ENCODE results near the gene DYRK1A. TPM values are rescaled to one million over a fixed set of nuclear protein-coding genes. Genes with fewer than 3 reads are reported as not detected.

The DYRK1A gene
- total RNA-seq, 1 donor from 2014 or later: 34.4 TPM

GRCh38 chr21:37462087-37462861 is 95.7 kb downstream of the DYRK1A start:
- no peak for TF ChIP-seq CTCF (IDR thresholded peaks at IDR 0.05)
- Histone ChIP-seq H3K27ac (peak overlapping the region in 1 of 2 donors; percentile 34), H3K27me3 (no peaks in the 10 kb centered on the region), H3K4me3 (peak overlapping the region in 1 of 2 donors; percentile 19), H3K9me3 (no peaks in the 10 kb centered on the region), H3K36me3 (no peaks in the 10 kb centered on the region), H3K4me1 (peaks cover 9 to 62% of the 10 kb centered on the region in 2 donors)
- no peak for DNase-seq (ENCODE audit: low spot score in 2 of 2)
- intact Hi-C loops (cut with DNase I): loop anchor here (5.0 to 10.0 kb wide), 2 partner anchors 103 to 195 kb away; no protein-coding TSS in a partner anchor

- intact Hi-C loops (cut with DNase I): loop anchor here (5.0 to 10.0 kb wide), 2 partner anchors 102 to 194 kb away; no protein-coding TSS in a partner anchor
- peak overlapping the region in 1 of 2 donors; percentile 20 for H3K4me3 ChIP-seq
Observed at GRCh38 chr21:37463083-37463801, 96.7 kb downstream of the DYRK1A start.

GRCh38 chr21:37467082-37467481 is 100.5 kb downstream of the DYRK1A start:
- H3K27ac ChIP-seq: no peak overlapping the region
- DNase-seq (ENCODE audit: low spot score in 2 of 2): no peak
- H3K27me3 ChIP-seq: no peaks in the 10 kb centered on the region
- H3K9me3 ChIP-seq: no peaks in the 10 kb centered on the region
- no peak overlapping the region for H3K4me3 ChIP-seq
- intact Hi-C loops (cut with DNase I): loop anchor here (10.0 kb wide), 1 partner anchor 98 kb away; no protein-coding TSS in a partner anchor
- H3K36me3 ChIP-seq: no peaks in the 10 kb centered on the region
- peaks cover under 1 to 30% of the 10 kb centered on the region in 2 donors for H3K4me1 ChIP-seq
- no peak for TF ChIP-seq CTCF (IDR thresholded peaks at IDR 0.05)

More at GRCh38 chr21:37463083-37463801, 96.7 kb downstream of the DYRK1A start:
- Histone ChIP-seq H3K36me3 (no peaks in the 10 kb centered on the region), H3K9me3 (no peaks in the 10 kb centered on the region), H3K27ac (peak overlapping the region in 1 of 2 donors; percentile 39), H3K27me3 (no peaks in the 10 kb centered on the region), H3K4me1 (peaks cover 9 to 62% of the 10 kb centered on the region in 2 donors)
- no peak for DNase-seq (ENCODE audit: low spot score in 2 of 2)
- TF ChIP-seq CTCF (IDR thresholded peaks at IDR 0.05): peak; percentile 31 to 48 (median 44)

- H3K9me3 ChIP-seq: no peaks in the 10 kb centered on the region
- no peak for TF ChIP-seq CTCF (IDR thresholded peaks at IDR 0.05)
- DNase-seq (ENCODE audit: low spot score in 2 of 2): no peak
- H3K36me3 ChIP-seq: no peaks in the 10 kb centered on the region
- intact Hi-C loops (cut with DNase I): loop anchor here (10.0 kb wide), 1 partner anchor 96 kb away; no protein-coding TSS in a partner anchor
- no peaks in the 10 kb centered on the region for H3K27me3 ChIP-seq
- peaks cover 0 to 16% of the 10 kb centered on the region in 2 donors for H3K4me1 ChIP-seq
- H3K27ac ChIP-seq: no peak overlapping the region
- no peak overlapping the region for H3K4me3 ChIP-seq
Observed at GRCh38 chr21:37468909-37469308, 102.3 kb downstream of the DYRK1A start.

- DNase-seq (ENCODE audit: low spot score in 2 of 2): no peak
- Histone ChIP-seq H3K27me3 (no peaks in the 10 kb centered on the region), H3K4me1 (peaks cover 0 to 12% of the 10 kb centered on the region in 2 donors), H3K36me3 (no peaks in the 10 kb centered on the region), H3K27ac (no peak overlapping the region), H3K9me3 (no peaks in the 10 kb centered on the region), H3K4me3 (no peak overlapping the region)
- intact Hi-C loops (cut with DNase I): loop anchor here (10.0 kb wide), 1 partner anchor 95 kb away; no protein-coding TSS in a partner anchor
- TF ChIP-seq CTCF (IDR thresholded peaks at IDR 0.05): no peak
Observed at GRCh38 chr21:37469441-37469840, 102.9 kb downstream of the DYRK1A start.

Data from ascending aorta (tissue), 2 donors.